ENCODE results near the gene GABRG3.

- TF ChIP-seq, protein P1, sequence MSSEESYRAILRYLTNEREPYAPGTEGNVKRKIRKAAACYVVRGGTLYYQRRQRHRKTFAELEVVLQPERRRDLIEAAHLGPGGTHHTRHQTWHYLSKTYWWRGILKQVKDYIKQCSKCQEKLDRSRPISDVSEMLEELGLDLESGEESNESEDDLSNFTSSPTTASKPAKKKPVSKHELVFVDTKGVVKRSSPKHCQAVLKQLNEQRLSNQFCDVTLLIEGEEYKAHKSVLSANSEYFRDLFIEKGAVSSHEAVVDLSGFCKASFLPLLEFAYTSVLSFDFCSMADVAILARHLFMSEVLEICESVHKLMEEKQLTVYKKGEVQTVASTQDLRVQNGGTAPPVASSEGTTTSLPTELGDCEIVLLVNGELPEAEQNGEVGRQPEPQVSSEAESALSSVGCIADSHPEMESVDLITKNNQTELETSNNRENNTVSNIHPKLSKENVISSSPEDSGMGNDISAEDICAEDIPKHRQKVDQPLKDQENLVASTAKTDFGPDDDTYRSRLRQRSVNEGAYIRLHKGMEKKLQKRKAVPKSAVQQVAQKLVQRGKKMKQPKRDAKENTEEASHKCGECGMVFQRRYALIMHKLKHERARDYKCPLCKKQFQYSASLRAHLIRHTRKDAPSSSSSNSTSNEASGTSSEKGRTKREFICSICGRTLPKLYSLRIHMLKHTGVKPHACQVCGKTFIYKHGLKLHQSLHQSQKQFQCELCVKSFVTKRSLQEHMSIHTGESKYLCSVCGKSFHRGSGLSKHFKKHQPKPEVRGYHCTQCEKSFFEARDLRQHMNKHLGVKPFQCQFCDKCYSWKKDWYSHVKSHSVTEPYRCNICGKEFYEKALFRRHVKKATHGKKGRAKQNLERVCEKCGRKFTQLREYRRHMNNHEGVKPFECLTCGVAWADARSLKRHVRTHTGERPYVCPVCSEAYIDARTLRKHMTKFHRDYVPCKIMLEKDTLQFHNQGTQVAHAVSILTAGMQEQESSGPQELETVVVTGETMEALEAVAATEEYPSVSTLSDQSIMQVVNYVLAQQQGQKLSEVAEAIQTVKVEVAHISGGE (tag by site-specific recombination; conservative IDR thresholded peaks at IDR 0.05; ENCODE audit: low read depth): no peak
- TF ChIP-seq, protein P2, sequence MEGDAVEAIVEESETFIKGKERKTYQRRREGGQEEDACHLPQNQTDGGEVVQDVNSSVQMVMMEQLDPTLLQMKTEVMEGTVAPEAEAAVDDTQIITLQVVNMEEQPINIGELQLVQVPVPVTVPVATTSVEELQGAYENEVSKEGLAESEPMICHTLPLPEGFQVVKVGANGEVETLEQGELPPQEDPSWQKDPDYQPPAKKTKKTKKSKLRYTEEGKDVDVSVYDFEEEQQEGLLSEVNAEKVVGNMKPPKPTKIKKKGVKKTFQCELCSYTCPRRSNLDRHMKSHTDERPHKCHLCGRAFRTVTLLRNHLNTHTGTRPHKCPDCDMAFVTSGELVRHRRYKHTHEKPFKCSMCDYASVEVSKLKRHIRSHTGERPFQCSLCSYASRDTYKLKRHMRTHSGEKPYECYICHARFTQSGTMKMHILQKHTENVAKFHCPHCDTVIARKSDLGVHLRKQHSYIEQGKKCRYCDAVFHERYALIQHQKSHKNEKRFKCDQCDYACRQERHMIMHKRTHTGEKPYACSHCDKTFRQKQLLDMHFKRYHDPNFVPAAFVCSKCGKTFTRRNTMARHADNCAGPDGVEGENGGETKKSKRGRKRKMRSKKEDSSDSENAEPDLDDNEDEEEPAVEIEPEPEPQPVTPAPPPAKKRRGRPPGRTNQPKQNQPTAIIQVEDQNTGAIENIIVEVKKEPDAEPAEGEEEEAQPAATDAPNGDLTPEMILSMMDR (tag by site-specific recombination; IDR thresholded peaks at IDR 0.05): no peak
Measured at GRCh38 chr15:27119695-27120266, 148.8 kb downstream of the GABRG3 start.
